CD14-positive monocyte (primary cell): Measurements from ENCODE around the gene PHPT1. TPM values are rescaled to one million over a fixed set of nuclear protein-coding genes. Genes with fewer than 3 reads are reported as not detected.

Experiments used
- DNase-seq, 3 donors: peaks; one replicate each; pipeline ENCODE4 v3.0.0-alpha.2; 2011 to 2022
- H2AFZ ChIP-seq: 2 replicates; pipeline ENCODE4 v1.6.0; 2012; ENCODE audit warnings: mild to moderate bottlenecking, low read depth, low read length, inconsistent platforms; ENCODE audit not compliant: insufficient read depth, poor library complexity, severe bottlenecking
- H3K27ac ChIP-seq, 2 donors: 1 replicate in 1 of 2; 2 replicates in 1 of 2; pipeline ENCODE4 v1.5.1; 2012 to 2013; ENCODE audit warnings: low read length in 2 of 2, control low read depth in 1 of 2, inconsistent platforms in 1 of 2, low read depth in 1 of 2, mild to moderate bottlenecking in 1 of 2
- H3K27me3 ChIP-seq, 2 donors: one replicate each; pipeline versions ENCODE4 v1.6.0 to v1.6.1; 2011 to 2013; ENCODE audit warnings: low read length in 2 of 2; ENCODE audit not compliant: control insufficient read depth in 2 of 2, insufficient read depth in 2 of 2
- H3K36me3 ChIP-seq, 2 donors: replicated peaks in 1 of 2; 1 replicate in 1 of 2; 2 replicates in 1 of 2; pipeline versions ENCODE4 v1.5.1 to v1.6.1; 2012 to 2013; ENCODE audit warnings: low read length in 2 of 2, control low read depth in 1 of 2, inconsistent platforms in 1 of 2, mild to moderate bottlenecking in 1 of 2; ENCODE audit not compliant: insufficient read depth in 2 of 2, control insufficient read depth in 1 of 2
- H3K4me1 ChIP-seq, 2 donors: 1 replicate in 1 of 2; 2 replicates in 1 of 2; pipeline versions ENCODE4 v1.5.1 to v1.6.1; 2012 to 2013; ENCODE audit warnings: low read length in 2 of 2, control low read depth in 1 of 2, inconsistent platforms in 1 of 2, mild to moderate bottlenecking in 1 of 2, moderate library complexity in 1 of 2; ENCODE audit not compliant: insufficient read depth in 2 of 2, control insufficient read depth in 1 of 2
- H3K4me2 ChIP-seq: replicated peaks from 2 replicates; pipeline ENCODE3; 2012; ENCODE audit warnings: low read length, moderate library complexity, mild to moderate bottlenecking; ENCODE audit not compliant: poor library complexity, severe bottlenecking; ENCODE audit errors: extremely low read depth
- H3K4me3 ChIP-seq, 3 experiments: fragments of 200-600 bp in 1 of 3; sonication (generic) in 1 of 3; replicated peaks in 1 of 3; 1 replicate in 2 of 3; 2 replicates in 1 of 3; pipeline ENCODE4 v1.5.1; 2011 to 2013; ENCODE audit warnings: low read length in 3 of 3, mild to moderate bottlenecking in 3 of 3, control low read depth in 2 of 3, low read depth in 2 of 3, inconsistent platforms in 1 of 3, moderate library complexity in 1 of 3
- H3K79me2 ChIP-seq: 2 replicates; pipeline ENCODE4 v1.6.0; 2012; ENCODE audit warnings: mild to moderate bottlenecking, control low read depth, inconsistent platforms, low read length, moderate library complexity; ENCODE audit not compliant: insufficient read depth
- H3K9ac ChIP-seq: 2 replicates; pipeline ENCODE4 v1.6.0; 2017; ENCODE audit warnings: low read length, mild to moderate bottlenecking; ENCODE audit not compliant: insufficient read depth, poor library complexity, severe bottlenecking
- H3K9me3 ChIP-seq, 2 donors: replicated peaks in 1 of 2; 1 replicate in 1 of 2; 2 replicates in 1 of 2; pipeline versions ENCODE4 v1.5.1 to v1.6.1; 2012 to 2013; ENCODE audit warnings: low read length in 2 of 2, control low read depth in 1 of 2; ENCODE audit not compliant: control insufficient read depth in 1 of 2, insufficient read depth in 1 of 2
- H4K20me1 ChIP-seq: 2 replicates; pipeline ENCODE4 v1.6.0; 2012; ENCODE audit warnings: mild to moderate bottlenecking, low read length, control low read depth, moderate library complexity; ENCODE audit not compliant: insufficient read depth
- H3K27ac Mint-ChIP-seq, 7 donors: one replicate each; pipeline ENCODE4 v1.8.0; 2020; ENCODE audit warnings: mild to moderate bottlenecking in 7 of 7, mixed read lengths in 7 of 7, moderate library complexity in 6 of 7, inconsistent platforms in 2 of 7
- H3K27me3 Mint-ChIP-seq, 3 donors: one replicate each; pipeline ENCODE4 v1.8.0; 2021 to 2022; ENCODE audit warnings: low read depth in 3 of 3, mild to moderate bottlenecking in 3 of 3, mixed read lengths in 3 of 3, moderate library complexity in 3 of 3, inconsistent platforms in 1 of 3
- H3K36me3 Mint-ChIP-seq, 2 donors: one replicate each; pipeline ENCODE4 v1.8.0; 2020; ENCODE audit warnings: mixed read lengths in 2 of 2, inconsistent platforms in 1 of 2, mild to moderate bottlenecking in 1 of 2
- H3K4me1 Mint-ChIP-seq: one replicate; pipeline ENCODE4 v1.8.0; 2020; ENCODE audit warnings: mild to moderate bottlenecking, mixed read lengths
- H3K4me3 Mint-ChIP-seq, 2 donors: one replicate each; pipeline ENCODE4 v1.8.0; 2020; ENCODE audit warnings: mild to moderate bottlenecking in 2 of 2, mixed read lengths in 2 of 2, moderate library complexity in 1 of 2
- H3K9me3 Mint-ChIP-seq, 7 donors: one replicate each; pipeline ENCODE4 v1.8.0; 2020 to 2022; ENCODE audit warnings: mixed read lengths in 7 of 7, mild to moderate bottlenecking in 6 of 7, moderate library complexity in 6 of 7, inconsistent platforms in 2 of 7
- WGBS: methylation state at CpG from one replicate; pipeline ENCODE4 v1.1.5; 2013; ENCODE audit warnings: missing lambda C conversion rate; ENCODE audit not compliant: insufficient coverage; 5-methylcytosine and 5-hydroxymethylcytosine counted together
- intact Hi-C, 2 donors: fragments of 100-400 bp; cut with micrococcal nuclease; formaldehyde crosslinking; loops; one replicate each; pipeline versions ENCODE4 v1.15.0 to v1.15.1; 2023
- polyA plus RNA-seq, 3 donors: library from polyadenylated mRNA; depleted of rRNA in 1 of 3; unstranded in 2 of 3; stranded (reverse) in 1 of 3; fragments of 300-500 nt in 2 of 3; fragments of >200 nt in 1 of 3; fragmentation: Illumina TruSeq in 2 of 3; gene quantifications; 1 replicate in 2 of 3; 2 replicates in 1 of 3; pipeline ENCODE4 v1.2.3, GENCODE V29; 2012 to 2021
- TF ChIP-seq, protein P1 (sequence below): fragments of 200-600 bp; IDR thresholded peaks from one replicate; pipeline ENCODE4 v1.8.0; 2022; ENCODE audit warnings: antibody characterized with exemption, mild to moderate bottlenecking

PHPT1 gene
- polyA plus RNA-seq, 3 donors: 70.0 to 163 (median 94.3) TPM

GRCh38 chr9:136806631-136807201 lies 42.5 kb upstream of the PHPT1 start:
- Histone ChIP-seq H2AFZ (peak overlapping the region; percentile 96), H3K4me3 (peak overlapping the region in 2 of 3 experiments; percentile 74 to 92), H3K27me3 (peaks cover 6 to 10% of the 10 kb centered on the region in 2 donors), H3K27ac (peak overlapping the region; percentile 72 to 84), H3K36me3 (peaks cover 5% of the 10 kb centered on the region in 2 donors), H3K9me3 (no peaks in the 10 kb centered on the region), H3K79me2 (peaks cover 38% of the 10 kb centered on the region), H3K9ac (peak overlapping the region; percentile 81), H4K20me1 (peaks cover 24% of the 10 kb centered on the region), H3K4me1 (peaks cover 21 to 35% of the 10 kb centered on the region in 2 donors), H3K4me2 (peak overlapping the region; percentile 97)
- TF ChIP-seq, protein P1, sequence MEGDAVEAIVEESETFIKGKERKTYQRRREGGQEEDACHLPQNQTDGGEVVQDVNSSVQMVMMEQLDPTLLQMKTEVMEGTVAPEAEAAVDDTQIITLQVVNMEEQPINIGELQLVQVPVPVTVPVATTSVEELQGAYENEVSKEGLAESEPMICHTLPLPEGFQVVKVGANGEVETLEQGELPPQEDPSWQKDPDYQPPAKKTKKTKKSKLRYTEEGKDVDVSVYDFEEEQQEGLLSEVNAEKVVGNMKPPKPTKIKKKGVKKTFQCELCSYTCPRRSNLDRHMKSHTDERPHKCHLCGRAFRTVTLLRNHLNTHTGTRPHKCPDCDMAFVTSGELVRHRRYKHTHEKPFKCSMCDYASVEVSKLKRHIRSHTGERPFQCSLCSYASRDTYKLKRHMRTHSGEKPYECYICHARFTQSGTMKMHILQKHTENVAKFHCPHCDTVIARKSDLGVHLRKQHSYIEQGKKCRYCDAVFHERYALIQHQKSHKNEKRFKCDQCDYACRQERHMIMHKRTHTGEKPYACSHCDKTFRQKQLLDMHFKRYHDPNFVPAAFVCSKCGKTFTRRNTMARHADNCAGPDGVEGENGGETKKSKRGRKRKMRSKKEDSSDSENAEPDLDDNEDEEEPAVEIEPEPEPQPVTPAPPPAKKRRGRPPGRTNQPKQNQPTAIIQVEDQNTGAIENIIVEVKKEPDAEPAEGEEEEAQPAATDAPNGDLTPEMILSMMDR: no peak
- H3K36me3 Mint-ChIP-seq: peaks cover 21 to 36% of the 10 kb centered on the region in 2 donors
- 90% methylated on average over 24 of the region's 25 CpGs for WGBS
- peaks cover 28% of the 10 kb centered on the region for H3K4me1 Mint-ChIP-seq
- H3K9me3 Mint-ChIP-seq: peaks cover 0 to 3% (median 1%) of the 10 kb centered on the region in 7 donors
- H3K27me3 Mint-ChIP-seq: peaks cover 9 to 16% (median 11%) of the 10 kb centered on the region in 3 donors
- H3K27ac Mint-ChIP-seq: peak overlapping the region in 4 of 7 donors; percentile 30 to 80 (median 68)
- intact Hi-C loops: loop anchor here (2.0 to 10.0 kb wide), 3 partner anchors 16 to 138 kb away; partner anchors contain the start of genes AJM1 (in 1 of the 2), C8G (in 1 of the 2), FBXW5 (in 1 of the 2) and TMEM141 (in 1 of the 2)
- DNase-seq: no peak
- peak overlapping the region; percentile 86 to 89 for H3K4me3 Mint-ChIP-seq

DNA sequence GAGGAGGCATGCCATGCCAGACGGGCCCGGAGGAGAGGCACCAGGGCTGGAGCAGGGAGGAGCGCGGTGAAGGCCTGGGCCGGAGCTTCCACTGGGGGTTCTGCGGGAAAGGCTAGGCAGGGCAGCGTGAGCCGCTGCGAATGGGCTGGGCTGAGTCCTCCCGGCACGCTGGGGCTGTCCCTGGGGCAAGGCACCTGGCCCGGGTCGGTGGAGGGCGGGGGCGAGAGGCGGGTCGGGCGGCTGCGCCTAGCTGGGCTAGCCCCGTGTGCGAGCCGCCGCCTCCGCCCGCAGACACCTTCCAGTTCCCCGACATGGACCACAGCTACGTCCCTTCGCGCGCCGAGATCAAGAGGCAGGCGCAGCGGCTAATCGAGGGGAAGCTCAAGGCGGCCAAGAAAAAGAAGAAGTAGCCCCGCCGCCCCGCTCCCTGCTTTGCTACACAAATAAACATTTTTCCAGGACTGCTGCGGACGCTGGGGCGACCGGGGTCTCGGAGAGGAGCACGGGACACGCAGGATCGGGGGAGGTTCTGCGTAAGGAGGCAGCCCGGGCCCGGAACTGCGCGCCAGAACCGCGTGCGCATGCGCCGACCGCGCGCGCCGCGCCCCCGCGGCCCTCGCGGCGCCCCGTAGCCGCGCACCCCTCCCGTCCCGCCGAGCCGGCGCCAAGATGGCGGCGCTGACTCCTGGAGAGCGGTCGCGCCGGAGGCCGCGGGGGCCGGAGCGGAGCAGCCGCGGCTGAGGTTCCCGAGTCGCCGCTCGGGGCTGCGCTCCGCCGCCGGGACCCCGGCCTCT lies 41.7 kb upstream of the PHPT1 start, which contains the start of gene RABL6:
RABL6 (plus strand) TSS at position 668 of the 794 bp plus-strand sequence. CDS start 249 bp downstream, outside the sequence.
- DNase-seq: peak; percentile 61 to 75 (median 67)
- peaks cover 28% of the 10 kb centered on the region for H3K4me1 Mint-ChIP-seq
- Histone ChIP-seq H2AFZ (peak within 1 kb of the TSS; percentile 96), H3K9ac (peak within 1 kb of the TSS; percentile 81), H3K79me2 (peaks cover 45% of the 10 kb centered on the region), H4K20me1 (peaks cover 29% of the 10 kb centered on the region), H3K27ac (peak within 1 kb of the TSS; percentile 72 to 84), H3K4me2 (peak within 1 kb of the TSS; percentile 97), H3K9me3 (no peaks in the 10 kb centered on the region), H3K4me1 (peaks cover 21 to 35% of the 10 kb centered on the region in 2 donors), H3K27me3 (peaks cover 0 to 2% of the 10 kb centered on the region in 2 donors), H3K36me3 (peaks cover 5 to 6% of the 10 kb centered on the region in 2 donors), H3K4me3 (peak within 1 kb of the TSS; percentile 74 to 92 (median 87))
- peaks cover 21 to 40% of the 10 kb centered on the region in 2 donors for H3K36me3 Mint-ChIP-seq
- H3K27me3 Mint-ChIP-seq: peaks cover 1 to 8% (median 3%) of the 10 kb centered on the region in 3 donors
- peak within 1 kb of the TSS; percentile 80 to 93 (median 88) for H3K27ac Mint-ChIP-seq
- 1% methylated on average over 89 of the region's 96 CpGs for WGBS
- intact Hi-C loops: loop anchor here (2.0 to 10.0 kb wide), 3 partner anchors 17 to 137 kb away; partner anchors contain the start of genes AJM1 (in 1 of the 2), C8G (in 1 of the 2), FBXW5 (in 1 of the 2) and TMEM141 (in 1 of the 2)
- peak within 1 kb of the TSS; percentile 86 to 89 for H3K4me3 Mint-ChIP-seq
- TF ChIP-seq, protein P1: no peak
- peaks cover 0 to 3% (median 0%) of the 10 kb centered on the region in 7 donors for H3K9me3 Mint-ChIP-seq
